GM21447 (cell line): ENCODE results near the gene CC2D1A.
"Not testable (repeated sequence)": the region's sequence is repeated elsewhere in the genome, so short reads cannot be mapped to it uniquely, and the experiment has no call there.

Experiments used
- ATAC-seq: cut with Tn5 transposase; IDR thresholded peaks from one replicate; pipeline ENCODE4 v1.9.1; 2021; ENCODE audit not compliant: unreplicated experiment

Gene CC2D1A

GRCh38 chr19:13906521-13906904 lies 512 bp downstream of the CC2D1A start:
- no peak for ATAC-seq

- ATAC-seq = no peak
Observed at GRCh38 chr19:13906910-13907309, 909 bp downstream of the CC2D1A start.

GRCh38 chr19:13908674-13909073 lies 2.7 kb downstream of the CC2D1A start:
- no peak for ATAC-seq

- ATAC-seq = no peak
Observed at GRCh38 chr19:13909430-13909829, 3.4 kb downstream of the CC2D1A start.

DNA sequence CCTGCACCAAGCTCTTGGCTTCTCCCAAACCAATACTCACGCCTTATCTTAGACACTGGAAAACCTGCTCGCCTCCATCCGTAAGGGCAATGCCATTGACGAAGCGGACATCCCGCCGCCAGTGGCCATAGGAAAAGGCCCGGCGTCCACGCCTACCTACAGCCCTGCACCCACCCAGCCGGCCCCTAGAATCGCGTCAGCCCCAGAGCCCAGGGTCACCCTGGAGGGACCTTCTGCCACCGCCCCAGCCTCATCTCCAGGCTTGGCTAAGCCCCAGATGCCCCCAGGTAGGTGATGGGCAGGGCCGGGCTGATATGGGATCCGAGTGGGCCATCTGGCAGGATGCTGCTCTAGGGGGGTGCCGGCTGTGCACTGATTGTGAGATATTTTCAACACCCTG lies 7.4 kb downstream of the CC2D1A start:
- no peak for ATAC-seq

GRCh38 chr19:13914777-13915176 lies 8.8 kb downstream of the CC2D1A start:
- no peak for ATAC-seq

DNA sequence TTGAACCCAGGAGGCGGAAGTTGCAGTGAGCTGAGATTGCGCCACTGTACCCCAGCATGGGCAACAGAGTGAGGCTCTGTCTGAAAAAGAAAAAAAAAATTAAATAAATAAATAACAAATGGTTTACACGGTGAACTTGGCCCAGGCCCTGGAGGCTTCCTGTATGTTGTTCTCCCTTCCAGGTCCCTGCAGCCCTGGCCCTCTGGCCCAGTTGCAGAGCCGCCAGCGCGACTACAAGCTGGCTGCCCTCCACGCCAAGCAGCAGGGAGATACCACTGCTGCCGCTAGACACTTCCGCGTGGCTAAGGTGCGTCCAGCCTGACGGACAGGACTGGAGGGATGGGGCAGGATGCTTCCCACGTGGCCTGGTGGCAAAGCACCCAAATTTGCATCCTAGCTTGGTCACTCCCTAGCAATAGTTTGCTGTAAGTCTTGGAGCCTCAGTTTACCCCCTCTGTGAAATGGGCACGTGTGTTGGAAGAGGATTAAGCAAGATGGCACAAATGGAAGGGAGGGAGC lies 11.9 kb downstream of the CC2D1A start:
- no peak for ATAC-seq

GRCh38 chr19:13918726-13919411 lies 12.9 kb downstream of the CC2D1A start:
- no peak for ATAC-seq

- no peak for ATAC-seq
Observed at GRCh38 chr19:13920524-13920923, 14.5 kb downstream of the CC2D1A start.

DNA sequence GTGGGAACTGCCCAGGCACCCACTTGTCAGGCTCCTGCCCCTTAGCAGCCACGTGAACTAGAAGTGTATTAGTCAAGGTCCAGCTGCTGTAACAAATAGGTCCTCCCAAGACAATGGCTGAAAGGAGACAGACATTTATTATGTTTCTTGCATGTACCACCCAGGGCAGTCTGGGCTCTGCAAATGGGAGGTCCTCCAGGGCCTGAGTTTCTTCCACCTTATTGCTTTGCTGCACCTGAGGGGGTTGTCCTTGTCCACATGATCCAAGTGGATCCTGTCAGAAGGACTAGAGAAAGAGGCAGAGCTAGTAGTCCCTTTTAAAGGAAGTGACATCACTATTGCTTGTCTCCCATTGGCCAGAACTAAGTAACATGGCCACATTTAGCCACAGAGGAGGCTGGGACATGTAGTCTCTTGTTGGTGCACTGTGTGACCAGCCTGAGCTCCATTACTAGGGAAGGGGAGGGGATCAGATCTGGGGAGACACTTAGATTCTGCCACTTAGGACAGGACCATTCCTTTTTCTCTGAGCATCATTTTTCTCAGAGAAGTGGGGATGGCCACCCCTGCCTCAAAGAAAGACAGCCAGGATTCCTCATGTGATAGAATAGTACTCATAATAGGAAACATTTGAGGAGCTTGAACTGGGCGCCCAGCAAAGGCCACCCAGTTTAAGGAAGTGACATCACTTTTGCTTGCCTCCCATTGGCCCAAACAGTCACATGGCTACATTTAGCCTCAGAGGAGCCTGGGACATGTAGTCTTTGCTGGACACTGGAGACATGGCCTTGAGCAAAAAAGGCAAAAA lies 15.1 kb downstream of the CC2D1A start:
- ATAC-seq = no peak

DNA sequence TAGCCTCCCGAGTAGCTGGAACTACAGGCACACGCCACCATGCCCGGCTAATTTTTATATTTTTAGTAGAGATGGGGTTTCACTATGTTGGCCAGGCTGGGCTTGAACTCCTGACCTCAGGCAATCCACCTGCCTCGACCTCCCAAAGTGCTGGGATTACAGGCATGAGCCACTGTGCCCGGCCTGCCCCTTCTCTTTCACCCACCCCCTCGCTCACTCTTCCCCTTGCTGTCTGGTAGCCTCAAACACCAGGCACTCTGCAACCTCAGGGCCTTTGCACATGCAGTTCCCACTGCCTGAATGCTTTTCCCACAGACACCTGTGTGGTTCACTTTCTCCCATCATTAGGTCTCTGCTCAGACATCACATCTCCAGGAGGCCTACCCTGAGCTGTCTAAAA lies 16.1 kb downstream of the CC2D1A start:
- ATAC-seq = not testable (repeated sequence)

GRCh38 chr19:13923194-13923987 lies 17.4 kb downstream of the CC2D1A start:
- ATAC-seq = no peak

GRCh38 chr19:13926010-13926409 lies 20.0 kb downstream of the CC2D1A start:
- ATAC-seq = no peak

DNA sequence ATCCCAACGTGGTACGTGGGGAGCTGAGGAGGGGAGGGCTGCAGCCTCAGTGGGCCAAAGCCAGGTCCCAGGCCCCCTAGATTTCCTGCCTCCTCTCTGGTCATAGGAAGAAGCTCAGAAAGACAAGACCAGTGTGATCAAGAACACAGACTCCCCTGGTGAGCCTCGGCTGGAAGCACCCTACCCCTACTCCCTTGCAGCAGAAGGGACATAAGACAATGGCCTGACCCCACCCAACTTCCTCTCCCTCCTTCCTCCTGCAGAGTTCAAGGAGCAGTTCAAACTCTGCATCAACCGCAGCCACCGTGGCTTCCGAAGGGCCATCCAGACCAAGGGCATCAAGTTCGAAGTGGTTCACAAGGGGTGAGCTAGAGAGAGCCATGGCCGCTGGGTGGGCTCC lies 20.7 kb downstream of the CC2D1A start:
- no peak for ATAC-seq

DNA sequence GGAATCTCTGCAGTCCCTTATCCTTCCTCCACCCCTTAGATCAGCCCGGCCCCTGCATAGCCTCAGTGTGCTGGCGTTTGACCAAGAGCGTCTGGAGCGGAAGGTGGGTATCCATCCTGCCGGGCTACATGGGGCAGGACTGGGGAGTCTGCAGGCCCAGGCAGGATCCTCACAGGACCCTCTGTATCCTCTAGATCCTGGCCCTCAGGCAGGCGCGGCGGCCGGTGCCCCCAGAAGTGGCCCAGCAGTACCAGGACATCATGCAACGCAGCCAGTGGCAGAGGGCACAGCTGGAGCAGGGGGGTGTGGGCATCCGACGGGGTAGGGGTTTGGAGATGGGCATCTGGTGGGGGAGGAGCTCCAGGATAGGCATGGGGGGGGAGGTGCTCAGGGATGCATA lies 23.3 kb downstream of the CC2D1A start:
- ATAC-seq = no peak

- ATAC-seq = no peak
Observed at GRCh38 chr19:13929956-13930355, 24.0 kb downstream of the CC2D1A start.

- ATAC-seq = no peak
Observed at GRCh38 chr19:13930402-13930801, 24.4 kb downstream of the CC2D1A start.

DNA sequence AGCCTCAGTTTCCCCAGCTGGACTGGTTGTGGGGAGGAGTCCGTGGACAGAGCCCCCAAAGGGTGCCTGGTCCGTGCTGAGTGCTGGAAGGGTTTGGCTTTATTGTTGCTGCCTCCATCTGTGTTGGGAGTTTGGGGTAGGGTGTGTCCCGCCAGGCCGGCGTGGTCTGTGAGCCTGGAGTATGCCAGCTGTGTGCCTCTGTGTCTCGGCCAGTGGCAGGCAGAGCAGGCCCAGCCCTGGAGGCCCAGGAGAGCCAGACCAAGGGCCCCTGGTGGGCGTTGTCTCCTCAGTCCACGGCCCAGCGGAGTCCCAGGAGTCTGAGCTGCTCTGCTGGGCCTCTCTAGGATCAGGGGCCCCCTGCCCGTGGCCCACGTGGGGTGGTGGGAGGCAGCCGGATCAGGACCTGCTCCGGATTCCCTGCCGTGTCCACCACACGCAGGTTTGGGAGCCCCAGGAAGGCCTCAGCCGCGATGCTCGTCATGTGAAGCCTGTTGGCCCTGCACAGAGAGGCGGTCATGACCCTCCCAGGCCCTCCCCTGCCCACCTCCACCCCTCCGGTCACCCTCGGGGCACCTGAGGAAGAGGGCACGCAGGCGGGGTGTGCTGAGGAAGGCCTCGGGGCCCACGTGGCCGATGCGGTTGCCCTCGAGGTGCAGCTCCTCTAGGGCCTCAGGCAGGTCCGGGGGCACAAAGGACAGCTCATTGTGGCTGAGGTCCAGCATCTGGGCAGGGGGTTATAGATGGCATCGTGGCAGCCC lies 25.6 kb downstream of the CC2D1A start:
- ATAC-seq = no peak

GRCh38 chr19:13932149-13932637 lies 26.2 kb downstream of the CC2D1A start:
- ATAC-seq = no peak

GRCh38 chr19:13932911-13933393 lies 27.0 kb downstream of the CC2D1A start:
- ATAC-seq = no peak

GRCh38 chr19:13934785-13935109 lies 28.7 kb downstream of the CC2D1A start:
- no peak for ATAC-seq
